GM03348 (cell line): Measurements from ENCODE around the gene FOXO1.
"Not testable (repeated sequence)": the region's sequence is repeated elsewhere in the genome, so short reads cannot be mapped to it uniquely, and the experiment has no call there.

Experiments used
- DNase-seq: peaks from one replicate; pipeline ENCODE4 v3.0.0; 2012; ENCODE audit warnings: low spot score

Gene FOXO1

DNA sequence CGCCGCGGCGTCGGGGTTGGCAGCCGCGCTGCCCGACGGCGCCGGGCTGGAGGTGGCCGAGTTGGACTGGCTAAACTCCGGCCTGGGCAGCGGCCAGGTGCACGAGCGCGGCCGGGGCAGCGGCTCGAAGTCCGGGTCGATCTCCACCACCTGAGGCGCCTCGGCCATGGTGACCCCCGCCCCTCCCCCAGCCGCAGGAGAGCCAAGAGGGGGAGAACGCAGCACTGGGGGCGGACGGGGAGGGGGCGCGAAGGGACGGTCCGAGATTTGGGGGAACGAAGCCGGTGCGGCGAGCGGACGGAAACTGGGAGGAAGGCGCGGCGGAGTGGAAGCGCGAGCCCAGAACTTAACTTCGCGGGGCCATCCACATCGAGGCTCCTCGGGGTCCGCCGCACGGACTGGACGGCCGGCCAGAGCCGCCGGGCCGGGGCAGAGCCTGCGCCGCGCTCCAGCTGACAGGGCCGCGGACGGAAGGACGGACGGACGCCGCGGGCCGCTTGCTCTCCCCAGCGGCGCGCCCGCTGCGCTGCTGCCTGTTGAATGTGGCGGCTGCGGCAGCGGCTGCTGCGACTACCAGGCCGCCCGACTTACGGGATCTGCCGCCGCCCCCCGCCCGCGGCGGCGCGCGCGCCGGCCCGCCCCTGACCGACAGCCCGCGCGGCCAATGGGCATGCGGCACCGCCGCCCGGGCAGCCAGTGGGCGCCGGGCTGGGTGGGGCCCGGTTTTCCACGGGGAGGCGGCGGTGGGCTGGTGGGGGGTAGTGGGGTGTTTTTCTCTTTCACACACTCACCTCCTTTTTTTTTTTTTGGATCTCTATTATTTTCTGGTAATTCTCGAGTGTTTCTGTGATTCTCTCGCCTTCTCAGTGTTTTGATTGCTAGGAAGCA is at the start of gene FOXO1:
FOXO1 (minus strand) TSS at position 597 of the 888 bp plus-strand sequence; CDS start at position 168, 429 bp downstream.
- peak; percentile 100 for DNase-seq

GRCh38 chr13:40714433-40714832 is 48.0 kb upstream of the FOXO1 start:
- DNase-seq, result not testable (repeated sequence)

GRCh38 chr13:40706439-40706838 is 40.0 kb upstream of the FOXO1 start:
- DNase-seq, result no peak

GRCh38 chr13:40697711-40698110 is 31.3 kb upstream of the FOXO1 start:
- no peak for DNase-seq

GRCh38 chr13:40694426-40694825 is 28.0 kb upstream of the FOXO1 start:
- no peak for DNase-seq

- DNase-seq, result no peak
Observed at GRCh38 chr13:40692946-40693345, 26.5 kb upstream of the FOXO1 start.

GRCh38 chr13:40688781-40689180 is 22.3 kb upstream of the FOXO1 start:
- DNase-seq, result no peak

DNA sequence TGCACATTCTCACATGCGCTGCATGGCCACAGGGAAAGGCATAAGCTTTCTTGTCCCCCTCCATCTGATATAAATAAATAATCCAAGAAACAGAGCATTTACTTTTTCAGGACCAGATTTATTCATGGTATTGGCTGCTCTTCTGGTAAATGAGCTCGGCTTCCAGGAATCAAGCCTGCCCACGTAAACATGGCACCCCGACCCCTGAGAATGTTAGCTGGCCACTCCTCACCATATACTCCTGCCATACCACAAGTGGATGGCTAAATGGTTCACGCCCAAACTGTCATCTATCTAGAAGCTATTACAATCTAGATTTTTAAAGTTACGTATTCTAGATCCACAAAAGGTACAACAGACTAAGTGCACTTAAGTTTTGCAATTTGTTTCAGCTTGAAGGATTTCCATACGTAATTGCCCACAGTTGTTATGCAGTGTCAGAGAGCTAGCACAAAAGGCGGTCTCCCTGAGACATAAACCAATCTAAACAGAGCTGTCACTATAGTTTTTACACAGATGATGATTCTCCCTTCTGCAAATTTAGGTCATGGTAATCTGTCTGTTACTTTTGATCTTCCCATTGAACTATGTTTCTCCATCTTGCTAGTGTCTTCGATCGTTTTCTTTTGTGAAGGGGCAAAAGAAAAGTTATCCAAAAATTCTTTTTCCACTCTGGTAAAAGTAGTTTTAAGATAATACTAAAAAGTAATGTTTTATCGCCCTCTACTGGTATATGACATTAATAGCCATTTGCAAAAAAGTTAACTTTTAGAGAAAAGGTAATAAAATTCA is 16.2 kb upstream of the FOXO1 start:
- peak; percentile 47 for DNase-seq

DNA sequence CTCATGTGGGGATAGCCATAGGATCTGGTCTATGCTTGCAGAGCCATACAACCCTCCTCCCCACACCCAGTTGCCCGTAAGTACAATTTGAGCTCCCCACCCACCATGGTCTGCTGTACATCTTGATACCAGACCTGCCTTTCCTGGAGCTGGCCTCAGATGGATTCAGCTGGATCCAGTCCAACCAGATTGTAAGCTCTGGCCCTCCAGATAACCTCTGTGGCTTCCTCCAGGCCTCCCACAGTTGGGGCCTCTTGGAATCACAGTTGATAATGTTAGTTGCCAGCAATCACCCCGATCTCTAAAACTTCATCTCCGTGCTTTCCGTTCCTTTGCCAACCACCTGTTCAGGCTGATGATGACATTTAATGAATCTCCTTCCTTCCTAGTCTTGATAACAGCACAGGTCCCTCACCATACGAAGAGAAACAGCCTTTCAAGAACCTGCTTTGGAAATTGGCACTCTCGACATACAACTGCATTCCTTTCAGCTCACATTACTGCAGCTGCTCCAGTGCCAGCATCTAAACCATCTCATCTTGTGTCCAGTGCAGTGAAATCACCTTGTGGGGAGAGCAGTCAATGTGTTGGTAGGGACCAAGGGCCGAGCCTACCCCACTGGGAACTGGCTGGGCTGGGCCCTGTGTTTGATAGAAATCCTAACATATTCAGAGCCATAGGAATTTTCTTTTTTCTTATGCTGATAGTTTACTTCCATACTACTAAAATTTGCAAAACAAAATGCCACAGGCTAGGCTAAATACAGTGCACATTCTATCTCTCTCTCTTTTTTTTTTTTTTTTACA is 15.1 kb upstream of the FOXO1 start:
- no peak for DNase-seq

- DNase-seq, result no peak
Observed at GRCh38 chr13:40680659-40681323, 14.3 kb upstream of the FOXO1 start.

GRCh38 chr13:40679480-40679985 is 13.1 kb upstream of the FOXO1 start:
- no peak for DNase-seq

DNA sequence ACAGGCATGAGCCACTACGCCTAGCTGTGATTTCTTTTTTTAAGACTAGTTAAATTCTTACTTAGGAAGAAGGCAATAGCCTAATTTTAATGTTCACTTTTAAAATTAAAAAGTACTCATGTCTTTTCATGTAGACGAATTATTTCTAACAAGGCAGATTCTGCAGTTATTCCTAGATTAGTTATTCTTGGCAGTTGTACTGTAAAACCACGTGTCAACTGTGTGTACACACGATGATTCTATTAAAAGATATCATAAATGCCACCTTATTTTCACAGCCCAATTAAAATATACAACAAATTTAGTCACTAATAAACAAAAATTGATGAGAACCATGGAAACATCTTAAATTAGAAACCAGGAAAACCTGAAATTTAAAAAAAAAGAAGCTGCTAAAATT is 10.6 kb upstream of the FOXO1 start:
- no peak for DNase-seq

DNA sequence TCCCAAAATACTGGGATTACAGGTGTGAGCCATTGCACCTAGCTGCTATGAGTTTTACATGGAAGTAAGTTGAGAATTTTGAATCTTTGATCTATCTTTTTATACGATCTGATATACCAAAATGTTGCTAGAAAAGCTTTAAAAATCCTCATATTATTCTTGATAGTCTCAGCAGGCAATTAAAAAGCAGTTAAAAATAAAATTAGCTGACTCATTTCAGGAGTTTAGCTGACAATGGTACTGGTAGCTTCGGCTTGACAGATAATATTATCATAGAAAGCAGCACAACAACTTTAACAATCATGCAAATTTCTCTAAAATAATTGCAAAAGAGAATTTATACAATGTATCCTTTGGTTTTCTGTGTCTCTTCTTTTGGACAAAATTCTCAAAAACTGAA is 9.6 kb upstream of the FOXO1 start:
- no peak for DNase-seq

DNA sequence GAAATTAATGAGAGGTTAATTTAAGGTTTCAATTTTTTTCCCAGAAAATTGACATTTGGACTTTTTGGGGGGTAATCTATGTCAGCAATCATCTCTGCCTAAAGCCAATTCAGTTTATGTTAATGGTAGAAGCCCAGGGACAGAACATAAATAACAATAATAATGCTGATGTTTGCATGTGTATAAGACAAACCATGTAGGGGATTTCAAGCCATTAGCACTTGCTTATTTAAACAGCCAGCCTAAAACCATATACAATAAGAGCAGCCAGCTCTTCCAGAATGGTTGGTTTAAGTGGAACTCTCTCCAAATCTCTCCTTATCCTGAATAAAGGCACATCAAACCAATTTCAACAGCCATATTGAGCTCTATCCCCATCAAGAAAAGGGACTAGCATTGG is 7.0 kb upstream of the FOXO1 start:
- DNase-seq, result no peak

- no peak for DNase-seq
Observed at GRCh38 chr13:40672765-40673397, 6.4 kb upstream of the FOXO1 start.

- DNase-seq, result no peak
Observed at GRCh38 chr13:40671956-40672764, 5.7 kb upstream of the FOXO1 start.

GRCh38 chr13:40670307-40670706 is 3.9 kb upstream of the FOXO1 start:
- DNase-seq, result no peak

GRCh38 chr13:40668335-40668734 is 1.9 kb upstream of the FOXO1 start:
- no peak for DNase-seq

DNA sequence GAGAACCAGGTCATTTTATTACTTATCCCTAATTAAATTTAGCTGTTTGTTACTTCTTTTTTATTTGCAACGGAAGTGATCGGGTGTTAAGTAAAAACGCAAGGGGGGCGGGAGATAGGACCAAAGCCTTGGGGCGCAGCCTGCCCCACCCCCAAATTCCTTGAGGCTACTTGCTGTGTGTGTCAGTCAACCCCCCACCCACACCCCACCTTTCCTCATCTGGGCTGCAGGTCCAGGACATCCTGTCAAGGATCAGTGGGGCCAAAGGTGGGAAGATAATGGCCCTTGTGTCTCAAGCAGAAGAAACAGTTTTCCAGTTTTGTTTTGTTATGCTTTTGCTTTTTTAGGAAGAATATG is 1.2 kb upstream of the FOXO1 start:
- DNase-seq, result no peak

GRCh38 chr13:40666933-40667621 is 636 bp upstream of the FOXO1 start:
- peak; percentile 84 for DNase-seq
